HepG2 (cell line): ENCODE data around the gene GRIA2. TPM values are rescaled to one million over a fixed set of nuclear protein-coding genes. Genes with fewer than 3 reads are reported as not detected.

Experiments used
- ATAC-seq: fragments of 200-7000 bp; cut with Tn5 transposase; 3 replicates; pipeline ENCODE4 v1.9.1; 2020; ENCODE audit warnings: mild to moderate bottlenecking, moderate library complexity
- BruUV-seq: library from RNA; stranded (reverse); fragments of 400-500 nt; replicated peaks from 2 replicates; lab custom pipeline; 2021; lab: Mats Ljungman, UMichigan
- CTCF ChIA-PET: fragments of 300-600 bp; formaldehyde crosslinking; extraction: SDS; loops from one replicate; lab custom pipeline; 2021; ENCODE audit warnings: low total read pairs, inconsistent platforms, low intra/inter-chr PET ratio; lab: Yijun Ruan, JAX
- POLR2A ChIA-PET: fragments of 350-600 bp; sonication (Branson Sonifier 250); formaldehyde crosslinking; loops from one replicate; lab custom pipeline; 2020; ENCODE audit warnings: antibody characterized with exemption, inconsistent platforms; lab: Yijun Ruan, JAX
- DNase-seq: peaks from one replicate; pipeline ENCODE4 v3.0.0-alpha.2; 2015; ENCODE audit warnings: low spot score
- FAIRE-seq: peaks from 3 replicates; lab custom pipeline; 2011; peaks lifted over from hg19 to GRCh38; lab: Jason Lieb, UNC
- H2AFZ ChIP-seq: one replicate; pipeline ENCODE4 v1.6.1; 2011; ENCODE audit warnings: low read length, inconsistent platforms
- H3K27ac ChIP-seq: fragments of 300-600 bp; 3 replicates; pipeline ENCODE4 v1.8.0; 2011; ENCODE audit warnings: mixed run types, mild to moderate bottlenecking, mixed read lengths, low read length, inconsistent platforms; ENCODE audit not compliant: insufficient read depth; ENCODE audit errors: extremely low read length
- H3K27me3 ChIP-seq, 2 experiments: fragments of 200-600 bp in 1 of 2; 2 replicates in 1 of 2; 3 replicates in 1 of 2; pipeline versions ENCODE4 v1.6.0 to v1.8.0; 2011; ENCODE audit warnings: low read length in 2 of 2, mild to moderate bottlenecking in 2 of 2, moderate library complexity in 2 of 2, inconsistent platforms in 1 of 2; ENCODE audit not compliant: insufficient read depth in 2 of 2, control insufficient read depth in 1 of 2
- H3K36me3 ChIP-seq, 2 experiments: fragments of 200-600 bp in 1 of 2; replicated peaks in 1 of 2; 2 replicates in 1 of 2; 3 replicates in 1 of 2; pipeline versions ENCODE4 v1.5.1 to v1.8.0; 2011; ENCODE audit warnings: low read length in 2 of 2, inconsistent platforms in 1 of 2; ENCODE audit not compliant: insufficient read depth in 2 of 2, control insufficient read depth in 1 of 2
- H3K4me1 ChIP-seq: 2 replicates; pipeline ENCODE4 v1.5.1; 2012; ENCODE audit warnings: low read length, inconsistent platforms; ENCODE audit not compliant: insufficient read depth
- H3K4me2 ChIP-seq: 2 replicates; pipeline ENCODE4 v1.6.0; 2011; ENCODE audit warnings: low read depth, low read length, inconsistent platforms
- H3K4me3 ChIP-seq, 3 experiments: fragments of 200-600 bp in 1 of 3; sonication (generic), shearing (Covaris generic) in 1 of 3; replicated peaks in 1 of 3; 2 replicates each; pipeline ENCODE4 v1.5.1; 2011 to 2016; ENCODE audit warnings: low read length in 3 of 3, inconsistent platforms in 2 of 3, low read depth in 2 of 3, mild to moderate bottlenecking in 2 of 3, control low read depth in 1 of 3, mixed read lengths in 1 of 3; ENCODE audit not compliant: insufficient read depth in 1 of 3
- H3K79me2 ChIP-seq: one replicate; pipeline ENCODE4 v1.6.1; 2011; ENCODE audit warnings: low read length, inconsistent platforms; ENCODE audit not compliant: insufficient read depth
- H3K9ac ChIP-seq: 2 replicates; pipeline ENCODE4 v1.6.0; 2011; ENCODE audit warnings: mild to moderate bottlenecking, low read depth, low read length, inconsistent platforms; ENCODE audit not compliant: insufficient read depth
- H3K9me3 ChIP-seq: 2 replicates; pipeline ENCODE4 v1.5.1; 2012; ENCODE audit warnings: mild to moderate bottlenecking, low read length
- H4K20me1 ChIP-seq: 2 replicates; pipeline ENCODE4 v1.6.0; 2011; ENCODE audit warnings: inconsistent platforms, mild to moderate bottlenecking, low read length, moderate library complexity; ENCODE audit not compliant: insufficient read depth
- EEA1 ChIP-seq: sonication (generic); formaldehyde crosslinking; IDR thresholded peaks from 2 replicates; pipeline ENCODE4 v1.5.1; 2020; ENCODE audit warnings: mild to moderate bottlenecking, missing genetic modification reagents, borderline replicate concordance
- ETV5 ChIP-seq: IDR thresholded peaks from 2 replicates; pipeline ENCODE4 v1.6.1; 2018; ENCODE audit warnings: missing biosample characterization, missing genetic modification reagents, inconsistent platforms, borderline replicate concordance
- KAT8 ChIP-seq: IDR thresholded peaks from 2 replicates; pipeline ENCODE4 v1.6.1; 2016; ENCODE audit warnings: missing genetic modification reagents, missing compliant biosample characterization
- MTF1 ChIP-seq: sonication (generic); formaldehyde crosslinking; IDR thresholded peaks from 2 replicates; pipeline ENCODE4 v1.5.0; 2020; ENCODE audit warnings: missing genetic modification reagents
- POGK ChIP-seq: sonication (generic); formaldehyde crosslinking; conservative IDR thresholded peaks from 2 replicates; pipeline ENCODE4 v1.8.0; 2022; ENCODE audit warnings: mild to moderate bottlenecking, moderate library complexity, missing genetic modification reagents
- ZBTB37 ChIP-seq: sonication (generic); formaldehyde crosslinking; IDR thresholded peaks from 2 replicates; pipeline ENCODE4 v1.4.0; 2020; ENCODE audit warnings: mild to moderate bottlenecking, missing genetic modification reagents
- ZC3H13 ChIP-seq: sonication (generic); formaldehyde crosslinking; IDR thresholded peaks from 2 replicates; pipeline ENCODE4 v1.8.1; 2023; ENCODE audit warnings: mild to moderate bottlenecking, missing genetic modification reagents, moderate library complexity
- ZNF20 ChIP-seq: sonication (generic); formaldehyde crosslinking; IDR thresholded peaks from 2 replicates; pipeline ENCODE4 v1.4.0; 2020; ENCODE audit warnings: mild to moderate bottlenecking, moderate library complexity, missing genetic modification reagents
- ZNF264 ChIP-seq: sonication (generic); formaldehyde crosslinking; IDR thresholded peaks from 2 replicates; pipeline ENCODE4 v1.4.0; 2020; ENCODE audit warnings: missing genetic modification reagents
- ZNF547 ChIP-seq: sonication (generic); formaldehyde crosslinking; IDR thresholded peaks from 2 replicates; pipeline ENCODE4 v1.5.1; 2020; ENCODE audit warnings: mild to moderate bottlenecking, missing genetic modification reagents
- WGBS: methylation state at CpG from one replicate; pipeline ENCODE4 v1.1.6; 2017; ENCODE audit warnings: low lambda C conversion rate; 5-methylcytosine and 5-hydroxymethylcytosine counted together
- in situ Hi-C: cut with HindIII; loops from 2 replicates; pipeline ENCODE4 v1.10.0; 2017; ENCODE audit warnings: low pct_unique_long_range_greater_than_20kb; ENCODE audit not compliant: extremely low pct_ligation_motif_present
- intact Hi-C: fragments of 100-400 bp; cut with micrococcal nuclease; formaldehyde crosslinking; loops from one replicate; pipeline ENCODE4 v1.10.0; 2022; ENCODE audit not compliant: unreplicated experiment
- polyA plus RNA-seq, 8 experiments: library from polyadenylated mRNA; depleted of rRNA in 3 of 8; stranded (reverse) in 7 of 8; unstranded in 1 of 8; fragments of >200 nt; fragmentation: Illumina TruSeq in 4 of 8; extraction: Trizol in 4 of 8; gene quantifications; 2 replicates each; pipeline versions ENCODE4 v1.2.1 to v1.2.3, GENCODE V29; 2011 to 2016; ENCODE audit warnings: low read depth in 4 of 8, missing spikeins in 1 of 8, mixed read lengths in 1 of 8; ENCODE audit not compliant: insufficient read depth in 1 of 8
- total RNA-seq, 5 experiments: library from RNA; depleted of rRNA; stranded (reverse); fragments of >200 nt; fragmentation: Illumina TruSeq; extraction: Trizol; gene quantifications; 2 replicates each; pipeline ENCODE4 v1.2.3, GENCODE V29; 2016; ENCODE audit warnings: low read depth in 1 of 5

The GRIA2 gene
- total and polyA plus RNA-seq, 2 of the 13 experiments (the other 11 are each of a cell fraction or from before 2014, with no cell fraction given) = not detected

GRCh38 chr4:157314906-157315305, 94.4 kb downstream of the GRIA2 start:
- no peaks in the 10 kb centered on the region for H3K4me1 ChIP-seq
- no peak for DNase-seq
- H3K27me3 ChIP-seq = no peaks in the 10 kb centered on the region
- H3K4me2 ChIP-seq = no peak overlapping the region
- H3K36me3 ChIP-seq = no peaks in the 10 kb centered on the region
- ChIA-PET POLR2A (no interaction called here), CTCF (no interaction called here)
- no peaks in the 10 kb centered on the region for H3K9me3 ChIP-seq
- TF ChIP-seq ZC3H13 (no peak), ZBTB37 (CRISPR knock-in tag) (no peak), EEA1 (CRISPR knock-in tag) (no peak), KAT8 (CRISPR knock-in tag) (no peak), POGK (CRISPR knock-in tag) (no peak), ZNF264 (no peak), ZNF547 (no peak), ETV5 (no peak), ZNF20 (no peak), MTF1 (CRISPR knock-in tag) (no peak)
- intact Hi-C loops (no loop called here), in situ Hi-C loops (no loop called here)
- no peak for ATAC-seq
- H3K79me2 ChIP-seq = no peaks in the 10 kb centered on the region
- 0% methylated on average over 1 of the region's 1 CpG for WGBS
- no peak overlapping the region for H3K9ac ChIP-seq
- H4K20me1 ChIP-seq = no peaks in the 10 kb centered on the region; the same call in 1 of the 2 replicates
- no peak overlapping the region for H3K4me3 ChIP-seq
- no peak overlapping the region for H2AFZ ChIP-seq
- no peak overlapping the region for H3K27ac ChIP-seq
- FAIRE-seq = no peak
- no TSS peak for BruUV-seq
